ENCODE data around the gene SGF29. TPM values are rescaled to one million over a fixed set of nuclear protein-coding genes. Genes with fewer than 3 reads are reported as not detected.
"Not testable (repeated sequence)": the region's sequence is repeated elsewhere in the genome, so short reads cannot be mapped to it uniquely, and the experiment has no call there.

The SGF29 gene
- polyA plus RNA-seq, 2 of the 4 experiments (the other 2 are of a cell fraction): 3.3 to 19.3 TPM

GRCh38 chr16:28543072-28543471 is 10.6 kb upstream of the SGF29 start:
- ChIA-PET CTCF (interaction anchor here (0.7 to 2.9 kb wide), 6 partner anchors 8 to 266 kb away, joined by 3 to 9 read pairs (median 4); partner anchors contain the start of gene SGF29), POLR2A (no interaction called here)
- WGBS (ENCODE audit: missing lambda C conversion rate): 80% methylated on average over 7 of the region's 7 CpGs
- no peak overlapping the region for H3K4me2 ChIP-seq
- peak overlapping the region in 1 of 2 experiments; percentile 9; a peak in 1 of 6 replicates for H3K27ac ChIP-seq
- FAIRE-seq (no peak), ATAC-seq (no peak), DNase-seq (ENCODE audit: low read depth in 1 of 2, low spot score in 1 of 2) (no peak)
- no peaks in the 10 kb centered on the region for H3K9me3 ChIP-seq
- H3K4me3 ChIP-seq: no peak overlapping the region
- peaks cover 23% of the 10 kb centered on the region for H3K4me1 ChIP-seq
- no peak for TF ChIP-seq HOXB5 (CRISPR knock-in tag; IDR thresholded peaks at IDR 0.05)
- no peak for TF ChIP-seq FOSB (CRISPR knock-in tag; IDR thresholded peaks at IDR 0.05)
- TF ChIP-seq ZNF302 (CRISPR knock-in tag; IDR thresholded peaks at IDR 0.05): no peak
- TF ChIP-seq KDM5A (IDR thresholded peaks at IDR 0.05): no peak
- no peak for TF ChIP-seq MAFK (IDR thresholded peaks at IDR 0.05; ENCODE audit: partially characterized antibody)
- no peak for TF ChIP-seq SREBF2 (IDR thresholded peaks at IDR 0.05)
- no peak for TF ChIP-seq PHF8 (IDR thresholded peaks at IDR 0.05; ENCODE audit: borderline replicate concordance, low read depth)
- no peak for TF ChIP-seq HOXB13 (CRISPR knock-in tag; IDR thresholded peaks at IDR 0.05; ENCODE audit: low read depth)
- TF ChIP-seq, protein P1, sequence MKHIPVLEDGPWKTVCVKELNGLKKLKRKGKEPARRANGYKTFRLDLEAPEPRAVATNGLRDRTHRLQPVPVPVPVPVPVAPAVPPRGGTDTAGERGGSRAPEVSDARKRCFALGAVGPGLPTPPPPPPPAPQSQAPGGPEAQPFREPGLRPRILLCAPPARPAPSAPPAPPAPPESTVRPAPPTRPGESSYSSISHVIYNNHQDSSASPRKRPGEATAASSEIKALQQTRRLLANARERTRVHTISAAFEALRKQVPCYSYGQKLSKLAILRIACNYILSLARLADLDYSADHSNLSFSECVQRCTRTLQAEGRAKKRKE (CRISPR knock-in tag; IDR thresholded peaks at IDR 0.05; ENCODE audit: low read depth): no peak
- no peak for TF ChIP-seq HEYL (CRISPR knock-in tag; IDR thresholded peaks at IDR 0.05)
- TF ChIP-seq, protein P2, sequence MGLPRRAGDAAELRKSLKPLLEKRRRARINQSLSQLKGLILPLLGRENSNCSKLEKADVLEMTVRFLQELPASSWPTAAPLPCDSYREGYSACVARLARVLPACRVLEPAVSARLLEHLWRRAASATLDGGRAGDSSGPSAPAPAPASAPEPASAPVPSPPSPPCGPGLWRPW (IDR thresholded peaks at IDR 0.05): no peak
- TF ChIP-seq, protein P3, sequence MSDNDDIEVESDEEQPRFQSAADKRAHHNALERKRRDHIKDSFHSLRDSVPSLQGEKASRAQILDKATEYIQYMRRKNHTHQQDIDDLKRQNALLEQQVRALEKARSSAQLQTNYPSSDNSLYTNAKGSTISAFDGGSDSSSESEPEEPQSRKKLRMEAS (IDR thresholded peaks at IDR 0.05): no peak
- TF ChIP-seq CTCF (IDR thresholded peaks at IDR 0.05): no peak
- no peak for TF ChIP-seq RCOR1 (IDR thresholded peaks at IDR 0.05; ENCODE audit: low read depth, low read length)
- TF ChIP-seq JUNB (IDR thresholded peaks at IDR 0.05): no peak
- TF ChIP-seq TFCP2L1 (CRISPR knock-in tag; IDR thresholded peaks at IDR 0.05): no peak
- no peak for TF ChIP-seq CBX2 (IDR thresholded peaks at IDR 0.05; ENCODE audit: borderline replicate concordance, low read depth)

DNA sequence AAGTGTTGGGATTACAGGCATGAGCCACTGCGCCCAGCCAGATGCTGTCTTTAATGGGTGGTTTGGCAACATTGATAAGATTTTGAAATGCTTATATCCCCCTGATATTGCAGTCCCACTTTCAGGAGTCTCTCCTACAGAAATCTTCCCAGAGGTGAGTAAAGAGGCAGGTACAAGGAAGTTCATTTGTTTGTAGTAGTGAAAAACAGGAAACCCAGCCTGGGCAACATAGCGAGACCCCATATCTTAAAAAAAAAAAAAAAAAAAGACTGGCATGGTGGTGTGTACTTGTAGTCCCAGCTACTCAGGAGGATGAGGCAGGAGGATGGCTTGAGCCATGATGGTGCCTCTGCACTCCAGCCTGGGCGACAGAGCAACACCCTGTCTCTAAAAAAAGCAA is 8.7 kb upstream of the SGF29 start:
- FAIRE-seq (no peak), ATAC-seq (no peak), DNase-seq (ENCODE audit: low read depth in 1 of 2, low spot score in 1 of 2) (no peak)
- Histone ChIP-seq H3K4me1 (0 out of 3 replicates have a peak, but pooled peaks cover 6% of the 10 kb centered on the region), H3K9me3 (no peaks in the 10 kb centered on the region), H3K4me2 (no peak overlapping the region), H3K27ac (no peak overlapping the region), H3K4me3 (no peak overlapping the region)
- TF ChIP-seq E2F6 (IDR thresholded peaks at IDR 0.05; ENCODE audit: borderline replicate concordance, low read depth): no peak
- no peak for TF ChIP-seq NR3C1 (IDR thresholded peaks at IDR 0.05)
- 80% methylated on average over 3 of the region's 3 CpGs for WGBS (ENCODE audit: missing lambda C conversion rate)
- ChIA-PET CTCF (interaction anchor here (1.6 to 2.8 kb wide), 4 partner anchors 9 to 268 kb away, joined by 3 to 9 read pairs (median 6); partner anchors contain the start of gene SGF29), POLR2A (no interaction called here)

DNA sequence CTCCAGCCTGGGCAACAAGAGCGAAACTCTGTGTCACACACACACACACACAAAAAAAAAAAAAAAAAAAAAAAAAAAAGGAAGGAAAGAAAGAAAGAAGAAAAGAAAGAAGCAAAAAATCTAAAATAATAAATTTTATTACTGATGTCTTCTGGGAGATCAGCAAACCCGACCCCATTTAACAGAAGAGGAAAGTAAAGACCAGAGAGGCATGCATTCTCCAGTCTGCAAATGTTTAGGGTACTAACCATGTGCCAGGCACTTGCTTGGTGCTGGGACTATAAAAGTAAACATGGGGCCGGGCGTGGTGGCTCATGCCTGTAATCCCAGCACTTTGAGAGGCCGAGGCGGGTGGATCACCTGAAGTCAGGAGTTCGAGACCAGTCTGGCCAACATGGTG is 7.8 kb upstream of the SGF29 start:
- ATAC-seq; H3K9me3 ChIP-seq; DNase-seq (ENCODE audit: low read depth in 1 of 2, low spot score in 1 of 2); H3K27ac ChIP-seq; H3K4me1 ChIP-seq; H3K4me2 ChIP-seq; H3K4me3 ChIP-seq; FAIRE-seq; POLR2A ChIA-PET: not testable (repeated sequence)
- 67% methylated on average over 7 of the region's 7 CpGs for WGBS (ENCODE audit: missing lambda C conversion rate)
- CTCF ChIA-PET: interaction anchor here (1.3 to 1.6 kb wide), 2 partner anchors 10 to 268 kb away, joined by 4 to 5 read pairs; no protein-coding TSS in a partner anchor

Measured in A549 (cell line).